Measurements from ENCODE around the gene CDKN1A. TPM values are rescaled to one million over a fixed set of nuclear protein-coding genes. Genes with fewer than 3 reads are reported as not detected.
"Not testable (repeated sequence)": the region's sequence is repeated elsewhere in the genome, so short reads cannot be mapped to it uniquely, and the experiment has no call there.

CDKN1A gene
- total and polyA plus RNA-seq, 2 donors from 2014 or later: 46.4 to 66.2 TPM

GRCh38 chr6:36722365-36722764, 43.9 kb downstream of the CDKN1A start:
- no peak for FAIRE-seq
- H3K27ac ChIP-seq (ENCODE audit: low read depth in 2 of 2, low read length in 2 of 2): no peak overlapping the region
- no peak for TF ChIP-seq CTCF (IDR thresholded peaks at IDR 0.05; ENCODE audit: borderline replicate concordance, extremely low read depth, insufficient read depth)
- intact Hi-C loops (cut with DNase I): no loop called here
- H3K4me1 ChIP-seq (ENCODE audit: control insufficient read depth in 2 of 3, insufficient read depth in 2 of 3, low read depth in 1 of 3, low read length in 3 of 3): peaks cover 0 to 3% (median 0%) of the 10 kb centered on the region in 3 donors
- no peak overlapping the region for H3K9ac ChIP-seq (ENCODE audit: low read length in 3 of 3)
- no peaks in the 10 kb centered on the region for H3K9me3 ChIP-seq (ENCODE audit: control insufficient read depth in 2 of 3, insufficient read depth in 1 of 3, low read length in 3 of 3)
- DNase-seq: no peak
- no peak overlapping the region for H3K4me3 ChIP-seq (ENCODE audit: low read length in 3 of 3)
- no peaks in the 10 kb centered on the region for H3K27me3 ChIP-seq (ENCODE audit: control insufficient read depth, insufficient read depth, low read length)
- no peaks in the 10 kb centered on the region for H3K36me3 ChIP-seq (ENCODE audit: control insufficient read depth in 2 of 3, insufficient read depth in 3 of 3, low read length in 3 of 3)

- H3K4me3 ChIP-seq (ENCODE audit: low read length in 3 of 3): no peak overlapping the region
- H3K9me3 ChIP-seq (ENCODE audit: control insufficient read depth in 2 of 3, insufficient read depth in 1 of 3, low read length in 3 of 3): no peaks in the 10 kb centered on the region
- no peak for DNase-seq
- H3K4me1 ChIP-seq (ENCODE audit: control insufficient read depth in 2 of 3, insufficient read depth in 2 of 3, low read depth in 1 of 3, low read length in 3 of 3): peaks cover 0 to 3% (median 0%) of the 10 kb centered on the region in 3 donors
- no peaks in the 10 kb centered on the region for H3K27me3 ChIP-seq (ENCODE audit: control insufficient read depth, insufficient read depth, low read length)
- FAIRE-seq: no peak
- intact Hi-C loops (cut with DNase I): no loop called here
- H3K27ac ChIP-seq (ENCODE audit: low read depth in 2 of 2, low read length in 2 of 2): no peak overlapping the region
- H3K9ac ChIP-seq (ENCODE audit: low read length in 3 of 3): no peak overlapping the region
- H3K36me3 ChIP-seq (ENCODE audit: control insufficient read depth in 2 of 3, insufficient read depth in 3 of 3, low read length in 3 of 3): no peaks in the 10 kb centered on the region
- no peak for TF ChIP-seq CTCF (IDR thresholded peaks at IDR 0.05; ENCODE audit: borderline replicate concordance, extremely low read depth, insufficient read depth)
Measured at GRCh38 chr6:36722879-36723278, 44.4 kb downstream of the CDKN1A start.

- intact Hi-C loops (cut with DNase I); FAIRE-seq: not testable (repeated sequence)
Measured at GRCh38 chr6:36723992-36724391, 45.5 kb downstream of the CDKN1A start.

GRCh38 chr6:36724514-36725390, 46.2 kb downstream of the CDKN1A start:
- peak in 4 of 5 donors; percentile 70 to 76 (median 74) for DNase-seq
- Histone ChIP-seq H3K27me3 (ENCODE audit: control insufficient read depth, insufficient read depth, low read length) (no peaks in the 10 kb centered on the region), H3K4me1 (ENCODE audit: control insufficient read depth in 2 of 3, insufficient read depth in 2 of 3, low read depth in 1 of 3, low read length in 3 of 3) (peaks cover 0 to 3% (median 0%) of the 10 kb centered on the region in 3 donors), H3K9ac (ENCODE audit: low read length in 3 of 3) (no peak overlapping the region), H3K36me3 (ENCODE audit: control insufficient read depth in 2 of 3, insufficient read depth in 3 of 3, low read length in 3 of 3) (no peaks in the 10 kb centered on the region), H3K9me3 (ENCODE audit: control insufficient read depth in 2 of 3, insufficient read depth in 1 of 3, low read length in 3 of 3) (no peaks in the 10 kb centered on the region), H3K27ac (ENCODE audit: low read depth in 2 of 2, low read length in 2 of 2) (no peak overlapping the region), H3K4me3 (ENCODE audit: low read length in 3 of 3) (no peak overlapping the region)
- intact Hi-C loops (cut with DNase I): no loop called here
- TF ChIP-seq CTCF (IDR thresholded peaks at IDR 0.05; ENCODE audit: borderline replicate concordance, extremely low read depth, insufficient read depth): peak; percentile 53
- no peak for FAIRE-seq

More at GRCh38 chr6:36723992-36724391, 45.5 kb downstream of the CDKN1A start:
- not testable (repeated sequence) for H3K9me3 ChIP-seq (ENCODE audit: control insufficient read depth in 2 of 3, insufficient read depth in 1 of 3, low read length in 3 of 3); H3K4me1 ChIP-seq (ENCODE audit: control insufficient read depth in 2 of 3, insufficient read depth in 2 of 3, low read depth in 1 of 3, low read length in 3 of 3); H3K4me3 ChIP-seq (ENCODE audit: low read length in 3 of 3); H3K27me3 ChIP-seq (ENCODE audit: control insufficient read depth, insufficient read depth, low read length); H3K27ac ChIP-seq (ENCODE audit: low read depth in 2 of 2, low read length in 2 of 2); H3K36me3 ChIP-seq (ENCODE audit: control insufficient read depth in 2 of 3, insufficient read depth in 3 of 3, low read length in 3 of 3); H3K9ac ChIP-seq (ENCODE audit: low read length in 3 of 3); DNase-seq

Data from kidney (tissue), 14 donors.